NCI-H1417 treated with DMSO at 0.1 percent for 48 hours (cell line): Measurements from ENCODE around the gene SHISAL2B.
"Not testable (repeated sequence)": the region's sequence is repeated elsewhere in the genome, so short reads cannot be mapped to it uniquely, and the experiment has no call there.

Source experiments
- DNase-seq: peaks from one replicate; lab custom pipeline; 2025; lab: John Stamatoyannopoulos, UW

Gene SHISAL2B

DNA sequence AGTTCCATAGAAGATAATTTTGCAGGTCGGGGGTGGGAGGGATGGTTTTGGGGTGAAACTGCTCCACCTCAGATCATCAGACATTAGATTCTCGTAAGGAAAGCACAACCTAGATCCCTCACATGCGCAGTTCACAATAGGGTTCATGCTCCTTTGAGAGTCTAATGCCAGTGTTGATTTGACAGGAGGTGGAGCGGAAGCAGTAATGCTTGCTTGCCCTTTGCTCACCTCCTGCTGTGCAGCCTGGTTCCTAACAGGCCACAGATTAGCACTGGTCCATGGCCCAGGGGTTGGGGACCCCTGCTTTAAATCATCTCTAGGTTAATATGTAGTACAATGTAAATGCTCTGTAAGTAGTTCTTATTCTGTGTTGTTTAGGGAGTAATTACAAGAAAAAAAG is 10.5 kb downstream of the SHISAL2B start:
- DNase-seq = no peak

DNA sequence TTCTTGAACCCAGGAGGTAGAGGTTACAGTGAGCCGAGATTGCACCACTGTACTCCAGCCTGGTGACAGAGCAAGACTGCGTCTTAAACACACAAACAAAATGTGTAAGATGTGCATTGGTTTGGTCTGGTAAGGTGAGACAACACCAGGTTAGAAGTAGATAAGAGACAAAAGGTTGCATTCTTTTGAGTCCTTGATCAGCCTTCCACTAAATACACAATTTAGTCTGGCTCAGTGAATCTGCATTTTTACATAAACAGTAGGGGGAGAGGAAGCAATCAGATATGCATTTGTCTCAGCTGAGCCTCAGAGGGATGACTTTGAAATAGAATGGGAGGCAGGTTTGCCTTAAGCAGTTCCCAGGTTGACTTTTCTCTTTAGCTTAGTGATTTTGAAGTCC is 15.8 kb downstream of the SHISAL2B start:
- not testable (repeated sequence) for DNase-seq

DNA sequence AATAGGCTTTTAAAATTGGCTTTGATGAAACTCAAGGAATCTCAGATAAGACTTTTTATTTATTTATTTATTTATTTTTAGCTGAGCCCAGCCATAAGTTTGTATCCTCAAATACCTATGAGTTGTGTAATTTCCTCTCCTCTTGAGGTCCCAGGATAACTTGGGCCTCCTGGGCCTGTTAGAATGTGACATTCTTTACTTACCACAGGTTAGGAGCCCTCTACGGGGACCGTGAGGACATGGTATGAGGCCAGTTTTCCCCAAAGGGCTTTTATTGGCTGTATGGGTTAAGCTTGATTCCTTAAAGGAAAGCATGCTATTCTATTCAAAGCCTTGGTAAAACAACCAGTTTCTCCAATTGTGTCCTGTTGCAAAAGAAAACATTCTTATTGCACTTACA is 16.9 kb downstream of the SHISAL2B start:
- no peak for DNase-seq

DNA sequence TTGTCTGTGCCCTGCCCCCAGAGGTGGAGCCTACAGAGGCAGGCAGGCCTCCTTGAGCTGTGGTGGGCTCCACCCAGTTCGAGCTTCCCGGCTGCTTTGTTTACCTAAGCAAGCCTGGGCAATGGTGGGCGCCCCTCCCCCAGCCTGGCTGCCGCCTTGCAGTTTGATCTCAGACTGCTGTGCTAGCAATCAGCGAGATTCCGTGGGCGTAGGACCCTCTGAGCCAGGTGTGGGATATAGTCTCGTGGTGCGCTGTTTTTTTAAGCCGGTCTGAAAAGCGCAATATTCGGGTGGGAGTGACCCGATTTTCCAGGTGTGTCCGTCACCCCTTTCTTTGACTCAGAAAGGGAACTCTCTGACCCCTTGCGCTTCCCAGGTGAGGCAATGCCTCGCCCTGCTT is 24.2 kb downstream of the SHISAL2B start:
- DNase-seq = not testable (repeated sequence)

DNA sequence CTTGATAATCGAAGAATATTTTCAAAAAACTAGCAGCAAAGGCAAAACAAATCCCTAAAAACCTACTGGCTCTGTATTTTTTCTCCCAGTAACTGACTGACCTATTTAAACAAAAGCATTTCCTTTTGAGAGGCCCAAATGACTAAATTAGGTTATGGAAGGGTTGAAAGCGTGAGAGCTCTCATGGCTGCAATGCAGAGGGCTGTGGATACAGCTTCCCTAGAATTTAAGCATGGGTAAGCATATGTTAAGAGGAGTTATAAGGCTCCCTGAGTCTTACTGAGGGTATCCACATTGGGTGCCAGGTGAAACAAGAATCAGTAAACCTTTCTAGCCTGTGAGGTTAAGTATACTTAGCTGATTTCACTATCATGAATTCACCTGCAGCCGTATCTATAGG is 32.3 kb downstream of the SHISAL2B start:
- DNase-seq = no peak

DNA sequence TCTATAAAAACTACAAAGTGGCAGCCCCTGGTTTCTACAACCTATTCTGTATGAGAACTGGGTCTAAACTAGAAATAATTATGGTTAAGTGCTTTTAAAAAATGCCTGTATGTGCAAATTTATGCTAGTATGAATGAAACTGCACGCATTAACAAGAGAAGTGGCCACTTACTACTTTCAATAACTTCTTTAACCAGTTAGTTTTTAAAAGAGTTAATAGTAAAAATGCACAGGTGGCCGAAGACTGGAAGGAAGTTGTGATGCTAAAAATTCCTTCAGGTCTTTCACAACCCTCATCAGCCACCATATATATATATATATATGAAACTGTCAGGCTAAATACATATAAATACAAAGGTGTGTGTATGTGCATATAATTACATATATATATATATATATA is 36.8 kb downstream of the SHISAL2B start:
- no peak for DNase-seq

DNA sequence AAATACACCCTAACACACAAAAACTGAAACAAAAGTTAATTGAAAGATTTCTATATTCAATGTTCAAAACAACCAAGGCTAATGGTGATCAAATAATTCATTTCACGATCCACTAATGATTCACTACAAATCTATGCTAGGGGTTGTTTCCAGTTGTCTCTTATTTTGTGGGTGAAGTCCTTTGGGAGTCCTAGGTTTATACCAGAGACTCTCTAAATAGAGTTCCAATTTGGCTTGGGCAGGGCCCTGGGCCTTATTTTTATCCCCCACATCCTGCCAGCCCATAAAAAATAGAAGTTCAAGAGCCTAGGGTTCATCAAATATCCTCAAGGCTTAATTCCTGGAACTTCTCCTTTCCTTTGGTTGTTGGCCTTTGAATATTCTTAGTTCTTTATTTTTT is 52.1 kb downstream of the SHISAL2B start:
- no peak for DNase-seq

DNA sequence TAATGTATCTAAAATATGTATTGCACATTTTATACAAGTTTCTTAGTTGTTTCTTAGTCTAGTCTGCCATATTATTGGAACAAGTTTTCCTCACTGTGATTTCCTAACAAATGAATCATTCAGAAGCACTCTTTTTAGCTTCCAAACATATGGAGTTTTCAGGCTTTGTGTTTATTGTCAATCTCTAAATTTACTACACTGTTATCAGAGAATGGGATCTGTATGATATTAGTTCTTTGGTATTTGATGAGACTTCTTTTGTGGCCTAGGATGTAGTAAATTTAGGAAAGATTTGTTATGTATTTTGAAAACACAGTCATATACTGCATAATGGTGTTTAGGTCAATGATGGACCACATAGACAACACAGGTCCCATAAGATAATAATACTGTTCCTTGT is 52.5 kb downstream of the SHISAL2B start:
- DNase-seq = no peak

DNA sequence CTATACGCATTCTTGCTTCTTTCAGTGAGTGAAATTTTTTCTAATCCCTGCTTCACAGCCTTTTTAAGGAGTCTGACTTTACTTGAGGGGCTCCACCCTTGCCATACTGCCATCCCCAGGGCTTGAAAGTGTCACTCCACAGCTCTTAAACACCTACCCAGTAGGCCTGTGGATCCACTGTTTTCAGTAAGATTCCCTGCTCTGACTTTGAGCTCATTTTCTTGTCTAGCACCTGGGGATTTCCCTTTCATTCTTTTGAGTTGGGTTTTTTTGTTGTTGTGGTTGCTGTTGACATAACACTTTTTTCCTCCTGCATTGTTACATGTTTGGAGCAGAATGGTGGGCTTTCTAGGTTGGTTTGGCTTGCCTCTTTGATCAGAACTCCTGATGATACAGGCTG is 54.6 kb downstream of the SHISAL2B start:
- no peak for DNase-seq

DNA sequence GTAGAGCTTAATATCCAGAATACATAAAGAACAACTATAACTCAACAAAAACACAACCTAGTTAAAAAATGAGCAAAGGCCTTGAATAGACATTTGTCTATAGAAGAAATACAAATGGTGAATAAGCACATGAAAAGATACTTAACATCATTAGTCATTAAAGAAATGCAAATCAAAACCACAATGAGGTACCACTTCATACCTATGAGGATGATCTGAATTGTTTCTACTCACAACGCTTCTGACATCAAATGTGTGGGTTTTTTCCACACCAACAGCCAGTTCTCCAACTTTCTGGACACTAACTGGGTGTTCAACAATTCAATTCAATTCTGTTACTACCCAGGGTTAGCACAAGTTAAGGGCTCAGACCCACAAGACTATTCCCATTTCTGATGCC is 56.1 kb downstream of the SHISAL2B start:
- no peak for DNase-seq

DNA sequence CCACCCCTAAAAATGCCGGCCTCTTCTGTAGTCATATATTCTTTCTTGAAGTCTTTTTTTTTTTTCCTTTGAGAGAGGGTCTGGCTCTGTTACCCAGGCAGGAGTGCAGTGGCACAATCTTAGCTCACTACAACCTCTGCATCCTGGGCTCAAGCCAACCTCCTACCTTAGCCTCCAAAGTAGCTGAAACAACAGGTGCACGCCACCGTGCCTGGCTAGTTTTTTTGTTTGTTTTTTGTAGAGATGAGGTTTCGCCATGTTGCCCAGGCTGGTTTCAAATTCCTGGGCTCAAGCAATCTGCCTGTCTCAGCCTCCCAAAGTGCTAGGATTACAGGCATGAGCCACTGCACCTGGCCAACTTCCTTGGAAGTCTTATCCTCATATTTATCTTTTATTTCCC is 59.1 kb downstream of the SHISAL2B start:
- DNase-seq = no peak

DNA sequence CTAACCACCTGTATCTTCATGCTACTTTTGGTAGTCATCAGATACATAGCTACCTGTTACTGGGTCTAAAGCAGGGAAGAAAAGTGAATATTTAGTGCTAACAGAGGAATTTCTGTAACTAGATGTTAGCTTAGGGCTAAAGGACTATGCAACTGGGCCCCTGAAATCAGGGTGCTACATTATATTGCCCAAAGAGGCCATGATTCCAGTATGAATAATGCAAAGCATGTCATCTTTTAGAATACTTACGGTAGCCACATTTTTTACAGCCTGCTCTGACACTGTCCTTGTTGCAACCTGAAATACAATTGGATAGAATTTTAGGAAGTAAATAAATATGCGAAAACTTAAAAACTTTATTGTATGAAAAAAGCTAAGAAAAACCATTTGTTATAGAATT is 63.8 kb downstream of the SHISAL2B start:
- DNase-seq = no peak

DNA sequence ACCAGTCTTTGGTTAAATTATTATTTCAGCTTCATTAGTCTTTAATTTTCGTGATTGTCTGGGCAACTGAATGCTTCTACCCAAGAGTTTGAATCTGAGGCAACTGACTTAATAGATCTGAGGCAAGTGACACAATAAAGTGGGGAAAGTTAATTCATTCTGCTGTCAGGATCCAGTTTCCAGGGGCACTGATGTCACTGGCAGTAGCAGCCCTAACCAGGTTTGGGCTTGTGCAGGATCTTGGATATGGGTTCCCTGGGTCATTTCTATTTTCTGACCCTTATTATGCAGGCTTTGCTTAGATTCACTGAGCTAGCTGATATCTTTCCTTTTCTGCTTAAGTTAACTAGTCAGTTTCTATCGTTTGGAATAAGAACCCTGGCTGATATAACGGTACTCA is 68.6 kb downstream of the SHISAL2B start:
- no peak for DNase-seq

DNA sequence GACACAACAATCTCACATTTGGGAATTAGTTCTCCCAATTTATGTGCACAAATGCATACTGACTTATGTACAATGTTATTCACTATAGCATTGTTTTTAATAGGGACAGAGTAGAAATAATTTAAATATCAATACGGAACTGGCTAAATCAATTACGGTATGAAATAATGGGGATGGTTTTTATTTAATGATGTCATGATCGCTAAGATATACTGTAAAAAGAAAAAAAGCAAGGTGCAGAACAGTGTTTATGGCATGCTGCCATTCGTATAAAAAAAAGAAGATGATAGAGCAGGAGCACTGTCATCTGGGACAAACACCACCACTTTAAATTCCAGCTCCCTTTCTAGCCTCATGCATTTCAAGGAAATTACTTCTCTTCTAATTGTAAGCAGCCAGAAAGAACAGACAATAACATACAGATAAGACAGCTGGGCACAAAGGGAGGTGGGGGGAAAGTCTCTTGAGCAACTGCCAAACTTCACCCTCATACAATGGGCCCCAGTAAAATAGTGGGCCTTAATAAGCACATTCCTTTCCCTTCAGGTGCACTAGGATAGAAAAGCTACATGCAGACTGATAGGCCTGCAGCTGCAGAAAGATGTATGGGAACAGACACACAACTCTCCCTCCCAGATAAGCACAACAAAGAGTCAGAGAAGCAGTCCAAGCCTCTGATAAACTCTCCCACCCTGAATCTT is 69.8 kb downstream of the SHISAL2B start:
- DNase-seq = no peak

DNA sequence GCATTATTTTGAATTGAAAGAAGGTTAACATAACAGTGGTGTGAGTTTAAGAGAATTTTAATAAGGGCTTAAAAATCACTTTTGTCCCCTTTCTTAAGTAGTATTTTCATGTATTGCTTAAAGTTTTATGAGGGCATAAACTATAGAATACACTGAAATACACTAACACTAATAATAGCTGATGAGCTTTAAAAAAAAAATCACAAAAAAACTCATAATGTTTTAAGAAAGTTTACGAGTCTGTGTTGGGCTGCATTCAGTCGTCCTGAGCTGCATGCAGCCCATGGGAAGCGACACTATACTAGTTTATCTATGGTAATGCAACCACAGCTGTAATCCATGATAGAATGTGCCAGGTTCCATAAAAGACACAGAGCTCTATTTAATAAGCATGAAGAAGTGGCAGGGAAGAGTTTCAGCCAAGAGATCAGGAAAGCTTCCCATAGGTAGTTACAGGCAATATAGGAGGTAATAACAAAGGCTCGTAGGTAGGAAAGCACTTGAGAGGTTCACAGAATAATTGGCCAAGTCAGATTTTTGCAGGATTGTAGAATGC is 73.7 kb downstream of the SHISAL2B start:
- DNase-seq = no peak

DNA sequence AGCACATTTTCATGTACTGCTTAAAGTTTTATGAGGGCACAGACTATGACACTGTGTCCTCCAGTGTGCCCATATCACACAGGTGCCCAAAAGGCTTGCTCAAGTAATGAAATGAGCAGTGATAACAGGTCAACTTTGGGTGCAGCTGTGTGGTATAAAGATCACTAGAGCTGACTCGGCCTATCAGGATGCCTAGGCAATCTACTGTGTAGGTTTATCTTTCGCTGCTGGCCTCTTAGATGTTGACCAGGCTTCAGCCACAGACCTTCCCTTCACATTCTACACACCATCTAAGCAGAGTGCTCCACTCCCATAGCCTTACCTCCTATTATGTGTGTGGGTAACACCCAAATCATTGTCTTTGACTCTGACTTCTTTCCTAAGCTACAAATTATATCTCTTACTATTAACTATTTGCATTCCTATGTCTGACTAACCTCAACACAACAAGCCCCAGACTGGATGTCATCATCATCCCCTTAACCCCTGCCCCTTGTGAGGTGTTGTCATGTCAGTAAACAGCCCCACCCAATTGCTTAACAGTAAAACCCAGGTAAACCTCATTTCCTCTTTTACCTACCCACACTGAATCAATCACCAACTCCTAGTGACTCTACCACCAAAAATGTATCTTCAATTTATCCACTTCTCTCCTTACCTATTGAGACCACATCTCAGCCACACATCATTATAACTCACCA is 75.7 kb downstream of the SHISAL2B start:
- no peak for DNase-seq

DNA sequence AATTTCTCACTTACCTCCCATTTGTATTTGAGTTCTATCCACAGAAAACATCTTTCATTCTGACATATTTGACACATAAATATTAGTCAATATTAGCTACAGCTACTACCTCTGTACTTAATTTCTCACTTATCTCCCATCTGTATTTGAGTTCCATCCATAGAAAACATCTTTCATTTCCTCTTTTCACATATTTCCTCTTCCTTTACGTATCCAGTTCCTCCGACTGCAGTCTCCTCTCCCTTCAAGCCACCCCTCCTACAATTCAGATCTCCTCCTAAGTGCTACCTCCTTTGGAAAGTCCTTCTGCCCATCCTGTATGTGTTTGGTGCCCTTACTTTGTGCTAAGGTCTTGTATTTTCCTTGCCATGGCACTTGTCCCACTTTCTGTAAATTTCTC is 76.6 kb downstream of the SHISAL2B start:
- no peak for DNase-seq
